ENCODE results near the gene PREX1.

PREX1 gene

DNA sequence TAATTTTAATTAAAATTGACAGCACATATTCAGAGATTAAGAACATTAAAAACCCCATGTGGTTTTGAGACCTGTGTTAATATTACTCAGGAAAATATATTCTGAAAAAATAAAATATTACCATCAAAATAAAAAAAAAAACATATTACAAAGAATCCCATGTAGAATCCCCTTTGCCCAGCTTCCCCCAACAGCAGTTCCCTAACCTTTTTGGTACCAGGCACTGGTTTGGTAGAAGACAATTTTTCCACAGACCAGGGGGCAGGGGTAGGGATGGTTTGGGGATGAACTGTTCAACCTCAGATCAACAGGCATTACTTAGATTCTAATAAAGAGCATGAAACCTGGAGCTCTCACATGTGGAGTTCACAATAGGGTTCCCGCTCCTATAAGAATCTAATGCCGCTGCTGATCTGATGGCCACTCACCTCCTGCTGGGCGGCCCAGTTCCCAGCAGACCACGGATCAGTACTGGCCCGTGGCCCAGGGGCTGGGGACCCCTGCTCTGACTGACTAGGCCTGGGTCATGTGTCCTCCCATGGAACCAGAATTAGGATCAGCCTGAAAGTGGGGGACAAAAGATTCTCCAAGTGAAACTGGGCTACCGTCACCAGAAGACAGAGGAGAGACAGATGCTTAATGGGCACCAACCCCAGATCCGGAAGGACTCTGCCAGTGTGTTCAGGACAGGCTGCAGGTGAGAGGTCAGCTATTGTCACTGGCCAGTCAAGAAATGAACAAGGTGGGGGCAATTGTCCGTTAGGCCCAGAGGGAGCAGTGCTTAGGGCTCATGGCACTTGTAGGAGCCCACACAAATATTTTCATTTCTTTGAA is 235.5 kb downstream of the PREX1 start:
- TF ChIP-seq TCF4 (CRISPR knock-in tag; IDR thresholded peaks at IDR 0.05; ENCODE audit: borderline replicate concordance) (no peak), ZC3H10 (CRISPR knock-in tag; IDR thresholded peaks at IDR 0.05) (no peak), ZFP30 (CRISPR knock-in tag; IDR thresholded peaks at IDR 0.05) (no peak), OSR1 (CRISPR knock-in tag; IDR thresholded peaks at IDR 0.05) (no peak), GLIS3 (CRISPR knock-in tag; IDR thresholded peaks at IDR 0.05) (no peak), PPARA (CRISPR knock-in tag; IDR thresholded peaks at IDR 0.05; ENCODE audit: borderline replicate concordance) (no peak), ZFP3 (CRISPR knock-in tag; IDR thresholded peaks at IDR 0.05) (no peak), RARB (CRISPR knock-in tag; IDR thresholded peaks at IDR 0.05) (no peak), ARNTL (CRISPR knock-in tag; IDR thresholded peaks at IDR 0.05; ENCODE audit: borderline replicate concordance, low read depth) (no peak), BACH2 (CRISPR knock-in tag; IDR thresholded peaks at IDR 0.05; ENCODE audit: borderline replicate concordance) (no peak)
- TF ChIP-seq, protein P1, sequence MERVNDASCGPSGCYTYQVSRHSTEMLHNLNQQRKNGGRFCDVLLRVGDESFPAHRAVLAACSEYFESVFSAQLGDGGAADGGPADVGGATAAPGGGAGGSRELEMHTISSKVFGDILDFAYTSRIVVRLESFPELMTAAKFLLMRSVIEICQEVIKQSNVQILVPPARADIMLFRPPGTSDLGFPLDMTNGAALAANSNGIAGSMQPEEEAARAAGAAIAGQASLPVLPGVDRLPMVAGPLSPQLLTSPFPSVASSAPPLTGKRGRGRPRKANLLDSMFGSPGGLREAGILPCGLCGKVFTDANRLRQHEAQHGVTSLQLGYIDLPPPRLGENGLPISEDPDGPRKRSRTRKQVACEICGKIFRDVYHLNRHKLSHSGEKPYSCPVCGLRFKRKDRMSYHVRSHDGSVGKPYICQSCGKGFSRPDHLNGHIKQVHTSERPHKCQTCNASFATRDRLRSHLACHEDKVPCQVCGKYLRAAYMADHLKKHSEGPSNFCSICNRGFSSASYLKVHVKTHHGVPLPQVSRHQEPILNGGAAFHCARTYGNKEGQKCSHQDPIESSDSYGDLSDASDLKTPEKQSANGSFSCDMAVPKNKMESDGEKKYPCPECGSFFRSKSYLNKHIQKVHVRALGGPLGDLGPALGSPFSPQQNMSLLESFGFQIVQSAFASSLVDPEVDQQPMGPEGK (CRISPR knock-in tag; IDR thresholded peaks at IDR 0.05; ENCODE audit: borderline replicate concordance) = no peak
- TF ChIP-seq, protein P2, sequence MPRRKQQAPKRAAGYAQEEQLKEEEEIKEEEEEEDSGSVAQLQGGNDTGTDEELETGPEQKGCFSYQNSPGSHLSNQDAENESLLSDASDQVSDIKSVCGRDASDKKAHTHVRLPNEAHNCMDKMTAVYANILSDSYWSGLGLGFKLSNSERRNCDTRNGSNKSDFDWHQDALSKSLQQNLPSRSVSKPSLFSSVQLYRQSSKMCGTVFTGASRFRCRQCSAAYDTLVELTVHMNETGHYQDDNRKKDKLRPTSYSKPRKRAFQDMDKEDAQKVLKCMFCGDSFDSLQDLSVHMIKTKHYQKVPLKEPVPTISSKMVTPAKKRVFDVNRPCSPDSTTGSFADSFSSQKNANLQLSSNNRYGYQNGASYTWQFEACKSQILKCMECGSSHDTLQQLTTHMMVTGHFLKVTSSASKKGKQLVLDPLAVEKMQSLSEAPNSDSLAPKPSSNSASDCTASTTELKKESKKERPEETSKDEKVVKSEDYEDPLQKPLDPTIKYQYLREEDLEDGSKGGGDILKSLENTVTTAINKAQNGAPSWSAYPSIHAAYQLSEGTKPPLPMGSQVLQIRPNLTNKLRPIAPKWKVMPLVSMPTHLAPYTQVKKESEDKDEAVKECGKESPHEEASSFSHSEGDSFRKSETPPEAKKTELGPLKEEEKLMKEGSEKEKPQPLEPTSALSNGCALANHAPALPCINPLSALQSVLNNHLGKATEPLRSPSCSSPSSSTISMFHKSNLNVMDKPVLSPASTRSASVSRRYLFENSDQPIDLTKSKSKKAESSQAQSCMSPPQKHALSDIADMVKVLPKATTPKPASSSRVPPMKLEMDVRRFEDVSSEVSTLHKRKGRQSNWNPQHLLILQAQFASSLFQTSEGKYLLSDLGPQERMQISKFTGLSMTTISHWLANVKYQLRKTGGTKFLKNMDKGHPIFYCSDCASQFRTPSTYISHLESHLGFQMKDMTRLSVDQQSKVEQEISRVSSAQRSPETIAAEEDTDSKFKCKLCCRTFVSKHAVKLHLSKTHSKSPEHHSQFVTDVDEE (CRISPR knock-in tag; IDR thresholded peaks at IDR 0.05) = no peak
- TF ChIP-seq, protein P3, sequence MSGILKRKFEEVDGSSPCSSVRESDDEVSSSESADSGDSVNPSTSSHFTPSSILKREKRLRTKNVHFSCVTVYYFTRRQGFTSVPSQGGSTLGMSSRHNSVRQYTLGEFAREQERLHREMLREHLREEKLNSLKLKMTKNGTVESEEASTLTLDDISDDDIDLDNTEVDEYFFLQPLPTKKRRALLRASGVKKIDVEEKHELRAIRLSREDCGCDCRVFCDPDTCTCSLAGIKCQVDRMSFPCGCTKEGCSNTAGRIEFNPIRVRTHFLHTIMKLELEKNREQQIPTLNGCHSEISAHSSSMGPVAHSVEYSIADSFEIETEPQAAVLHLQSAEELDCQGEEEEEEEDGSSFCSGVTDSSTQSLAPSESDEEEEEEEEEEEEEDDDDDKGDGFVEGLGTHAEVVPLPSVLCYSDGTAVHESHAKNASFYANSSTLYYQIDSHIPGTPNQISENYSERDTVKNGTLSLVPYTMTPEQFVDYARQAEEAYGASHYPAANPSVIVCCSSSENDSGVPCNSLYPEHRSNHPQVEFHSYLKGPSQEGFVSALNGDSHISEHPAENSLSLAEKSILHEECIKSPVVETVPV (CRISPR knock-in tag; IDR thresholded peaks at IDR 0.05) = no peak
- no peak for ATAC-seq

DNA sequence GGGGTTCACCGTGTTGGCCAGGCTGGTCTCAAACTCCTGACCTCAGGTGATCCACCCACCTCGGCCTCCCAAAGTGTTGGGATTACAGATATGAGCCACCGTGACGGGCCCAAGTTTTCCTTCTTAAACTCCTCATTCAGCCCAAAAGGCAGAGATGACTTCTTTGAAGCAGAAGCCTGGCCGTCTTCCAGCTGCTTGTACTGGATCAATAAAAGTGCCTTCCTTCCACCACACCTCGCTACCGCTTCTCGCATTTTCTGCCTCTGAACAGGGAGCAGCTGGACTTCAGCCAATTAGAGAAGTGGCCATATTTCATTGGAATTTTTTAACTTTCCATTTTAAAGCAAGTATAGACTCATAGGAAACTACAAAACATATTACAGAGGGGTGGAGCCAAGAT is 241.1 kb downstream of the PREX1 start:
- ATAC-seq = no peak
- no peak for TF ChIP-seq GLIS3 (CRISPR knock-in tag; IDR thresholded peaks at IDR 0.05)
- no peak for TF ChIP-seq ESRRG (CRISPR knock-in tag; IDR thresholded peaks at IDR 0.05)
- TF ChIP-seq, protein P3 (CRISPR knock-in tag; IDR thresholded peaks at IDR 0.05) = no peak

DNA sequence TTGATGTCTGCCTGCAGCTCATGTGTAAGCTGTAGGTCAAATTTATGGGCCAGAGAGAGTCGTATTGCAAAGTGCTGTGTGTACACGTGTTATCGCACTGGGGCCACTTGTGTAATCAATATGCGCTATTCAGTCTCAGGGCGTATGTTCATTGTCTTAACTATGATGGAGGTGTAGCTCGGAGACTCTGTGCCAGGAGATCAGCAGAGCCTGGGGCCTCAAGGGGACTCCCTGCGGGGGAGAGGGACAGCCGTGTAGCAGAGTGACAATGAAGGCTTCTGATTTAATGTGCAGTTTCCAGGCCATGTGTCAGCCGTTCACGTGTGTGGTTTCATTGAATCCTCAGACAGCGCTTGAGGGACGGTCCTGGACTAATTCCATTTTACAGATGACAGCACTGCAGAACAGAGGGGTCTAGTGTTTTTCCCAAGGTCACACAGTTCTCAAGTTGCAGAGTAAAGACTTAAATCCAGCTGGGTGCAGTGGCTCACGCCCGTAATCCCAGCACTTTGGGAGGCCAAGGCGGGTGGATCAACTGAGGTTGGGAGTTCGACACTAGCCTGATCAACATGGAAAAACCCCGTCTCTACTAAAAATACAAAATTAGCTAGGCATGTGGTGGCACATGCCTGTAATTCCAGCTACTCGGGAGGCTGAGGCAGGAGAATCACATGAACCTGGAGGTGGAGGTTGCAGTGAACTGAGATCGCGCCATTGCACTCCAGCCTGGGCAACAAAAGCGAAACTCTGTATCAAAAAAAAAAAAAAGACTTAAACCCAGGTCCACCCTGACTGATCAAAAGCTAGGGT is 242.5 kb downstream of the PREX1 start:
- TF ChIP-seq ZNF565 (CRISPR knock-in tag; conservative IDR thresholded peaks at IDR 0.05; ENCODE audit: low read depth) = no peak
- TF ChIP-seq, protein P4, sequence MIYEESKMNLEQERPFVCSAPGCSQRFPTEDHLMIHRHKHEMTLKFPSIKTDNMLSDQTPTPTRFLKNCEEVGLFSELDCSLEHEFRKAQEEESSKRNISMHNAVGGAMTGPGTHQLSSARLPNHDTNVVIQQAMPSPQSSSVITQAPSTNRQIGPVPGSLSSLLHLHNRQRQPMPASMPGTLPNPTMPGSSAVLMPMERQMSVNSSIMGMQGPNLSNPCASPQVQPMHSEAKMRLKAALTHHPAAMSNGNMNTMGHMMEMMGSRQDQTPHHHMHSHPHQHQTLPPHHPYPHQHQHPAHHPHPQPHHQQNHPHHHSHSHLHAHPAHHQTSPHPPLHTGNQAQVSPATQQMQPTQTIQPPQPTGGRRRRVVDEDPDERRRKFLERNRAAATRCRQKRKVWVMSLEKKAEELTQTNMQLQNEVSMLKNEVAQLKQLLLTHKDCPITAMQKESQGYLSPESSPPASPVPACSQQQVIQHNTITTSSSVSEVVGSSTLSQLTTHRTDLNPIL (CRISPR knock-in tag; IDR thresholded peaks at IDR 0.05; ENCODE audit: low read depth) = no peak
- no peak for ATAC-seq
